ENCODE data around the gene KLHL29. TPM values are rescaled to one million over a fixed set of nuclear protein-coding genes. Genes with fewer than 3 reads are reported as not detected.

KLHL29 gene
- polyA plus RNA-seq, 1 of the 3 experiments (the other 2 are of a cell fraction): 4.6 TPM

GRCh38 chr2:23453836-23454460 is 69.0 kb downstream of the KLHL29 start:
- no peak for TF ChIP-seq FOXM1 (IDR thresholded peaks at IDR 0.05; ENCODE audit: low read depth)
- TF ChIP-seq USF1 (IDR thresholded peaks at IDR 0.05; ENCODE audit: borderline replicate concordance, low read depth): no peak
- TF ChIP-seq REST (IDR thresholded peaks at IDR 0.05; ENCODE audit: low read depth, low read length): no peak
- TF ChIP-seq RFX5 (IDR thresholded peaks at IDR 0.05; ENCODE audit: low read length): no peak
- WGBS (ENCODE audit: low lambda C conversion rate): 71% methylated on average over 10 of the region's 10 CpGs
- H3K4me3 ChIP-seq (ENCODE audit: low read depth in 2 of 2, low read length in 1 of 2): no peak overlapping the region
- H3K4me2 ChIP-seq: no peak overlapping the region
- H3F3A ChIP-seq (replicated peaks; ENCODE audit: insufficient read depth): no peaks in the 10 kb centered on the region
- ChIA-PET POLR2A (no interaction called here), CTCF (interaction anchor here (2.1 kb wide), 1 partner anchor 49 kb away, joined by 11 read pairs; no protein-coding TSS in a partner anchor)
- no peaks in the 10 kb centered on the region for H3K27me3 ChIP-seq (ENCODE audit: insufficient read depth)
- DNase-seq: no peak
- H3K9me2 ChIP-seq: no peaks in the 10 kb centered on the region
- H4K20me1 ChIP-seq (ENCODE audit: insufficient read depth): no peaks in the 10 kb centered on the region
- H3K4me1 ChIP-seq (ENCODE audit: control insufficient read depth in 1 of 2, insufficient read depth in 2 of 2, low read depth in 1 of 2, low read length in 1 of 2): peaks cover 11 to 46% of the 10 kb centered on the region in 2 experiments; a peak in 3 of 4 replicates
- no peaks in the 10 kb centered on the region for H3K9me3 ChIP-seq
- H3K36me3 ChIP-seq (replicated peaks in 1 of 2; ENCODE audit: control insufficient read depth in 1 of 2, insufficient read depth in 2 of 2, low read length in 1 of 2): no peaks in the 10 kb centered on the region
- no peaks in the 10 kb centered on the region for H3K79me2 ChIP-seq (ENCODE audit: insufficient read depth)
- H2AFZ ChIP-seq (ENCODE audit: low read depth): no peak overlapping the region
- H3K27ac ChIP-seq (ENCODE audit: low read depth in 2 of 2, low read length in 1 of 2): peak overlapping the region in 1 of 2 experiments; percentile 43; a peak in 2 of 4 replicates
- no peak overlapping the region for H3K9ac ChIP-seq

- Histone ChIP-seq H3K9ac (no peak overlapping the region), H3K4me1 (ENCODE audit: control insufficient read depth in 1 of 2, insufficient read depth in 2 of 2, low read depth in 1 of 2, low read length in 1 of 2) (peaks cover 11 to 42% of the 10 kb centered on the region in 2 experiments; a peak in 3 of 4 replicates), H3K36me3 (replicated peaks in 1 of 2; ENCODE audit: control insufficient read depth in 1 of 2, insufficient read depth in 2 of 2, low read length in 1 of 2) (no peaks in the 10 kb centered on the region), H4K20me1 (ENCODE audit: insufficient read depth) (no peaks in the 10 kb centered on the region), H3K4me2 (no peak overlapping the region), H3K9me2 (no peaks in the 10 kb centered on the region), H3K27ac (ENCODE audit: low read depth in 2 of 2, low read length in 1 of 2) (peak overlapping the region in 1 of 2 experiments; percentile 58; a peak in 2 of 4 replicates), H3K79me2 (ENCODE audit: insufficient read depth) (no peaks in the 10 kb centered on the region), H3F3A (replicated peaks; ENCODE audit: insufficient read depth) (no peaks in the 10 kb centered on the region), H2AFZ (ENCODE audit: low read depth) (no peak overlapping the region), H3K27me3 (ENCODE audit: insufficient read depth) (no peaks in the 10 kb centered on the region), H3K4me3 (ENCODE audit: low read depth in 2 of 2, low read length in 1 of 2) (no peak overlapping the region), H3K9me3 (no peaks in the 10 kb centered on the region)
- TF ChIP-seq FOXJ3 (CRISPR knock-in tag; IDR thresholded peaks at IDR 0.05) (no peak), RCOR1 (IDR thresholded peaks at IDR 0.05; ENCODE audit: low read length) (0 out of 2 replicates have a peak, but pooled peaks have one; percentile 6), RXRA (IDR thresholded peaks at IDR 0.05; ENCODE audit: borderline replicate concordance, low read depth) (no peak)
- ChIA-PET CTCF (interaction anchor here (1.6 to 2.1 kb wide), 2 partner anchors 11 to 50 kb away, joined by 3 to 11 read pairs; no protein-coding TSS in a partner anchor), POLR2A (no interaction called here)
- WGBS (ENCODE audit: low lambda C conversion rate): 69% methylated on average over 11 of the region's 11 CpGs
- no peak for DNase-seq
Measured at GRCh38 chr2:23454501-23455120, 69.6 kb downstream of the KLHL29 start.

All from SK-N-SH (cell line).